HUDEP-2 (cell line): ENCODE measurements around the gene GKN2.
A peak's percentile ranks its signal among the peaks of the same experiment; 100 is the strongest.
"Not testable (repeated sequence)": the region's sequence is repeated elsewhere in the genome, so short reads cannot be mapped to it uniquely, and the experiment has no call there.

Experiments used
- DNase-seq, 76 experiments: peaks; one replicate each; lab custom pipeline; 2025; ENCODE audit not compliant: unreplicated experiment in 76 of 76; lab: John Stamatoyannopoulos, UW

Gene GKN2

DNA sequence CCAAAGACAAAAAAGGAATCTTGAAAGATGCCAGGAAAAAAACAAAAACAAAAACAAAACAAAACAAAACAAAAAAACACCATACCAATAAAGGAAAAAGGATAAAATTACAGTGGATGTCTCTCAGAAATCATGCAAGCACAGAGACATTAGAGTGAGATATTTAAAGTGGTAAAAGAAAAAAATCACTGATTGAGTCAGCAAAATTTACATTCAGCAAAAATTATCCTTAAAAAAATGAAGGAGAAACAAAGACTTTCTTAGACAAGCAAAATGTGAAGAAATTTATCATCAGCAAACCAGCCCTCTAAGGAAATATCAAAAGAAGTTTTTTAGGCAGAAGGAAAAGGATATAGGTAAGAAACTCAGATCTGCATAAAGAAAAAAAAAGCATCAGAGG lies 11.6 kb upstream of the GKN2 start:
- no peak for DNase-seq

DNA sequence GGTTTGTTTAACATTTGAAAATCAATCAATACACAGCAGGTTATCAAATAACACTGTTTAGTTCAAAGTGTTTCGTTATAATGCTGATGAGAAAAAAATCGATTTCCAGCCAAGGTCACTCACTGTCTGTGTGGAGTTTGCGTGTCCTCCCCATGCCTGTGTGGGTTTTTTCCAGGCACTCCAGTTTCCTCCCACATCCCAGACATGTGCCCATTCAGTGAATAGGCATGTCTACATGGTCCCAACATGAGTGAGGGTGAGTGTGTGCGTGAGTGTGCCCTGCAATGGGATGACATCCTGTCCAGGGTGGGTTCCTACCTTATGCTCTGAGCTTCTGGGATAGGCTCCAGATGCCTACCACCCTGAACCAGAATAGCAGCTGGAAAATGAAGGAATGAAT lies 8.7 kb upstream of the GKN2 start:
- no peak for DNase-seq

DNA sequence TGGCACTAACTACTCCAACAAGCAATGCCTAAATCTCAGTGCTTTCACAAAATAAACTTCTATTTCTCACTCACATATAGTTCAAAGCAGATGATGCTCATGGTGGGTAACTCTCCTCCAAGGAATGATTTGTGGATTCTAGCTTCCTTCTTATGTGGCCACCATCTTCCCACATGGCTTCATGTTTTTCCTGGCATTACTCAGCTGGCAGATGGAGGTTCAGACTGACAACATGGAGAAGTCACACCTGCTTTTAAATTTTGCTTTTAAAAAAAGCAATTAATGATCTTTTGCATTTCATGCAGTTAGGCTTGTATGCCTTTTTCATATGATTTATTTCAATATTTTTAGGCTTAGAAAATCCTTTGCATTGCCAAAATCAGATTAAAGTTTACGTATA lies 6.3 kb upstream of the GKN2 start:
- no peak for DNase-seq

DNA sequence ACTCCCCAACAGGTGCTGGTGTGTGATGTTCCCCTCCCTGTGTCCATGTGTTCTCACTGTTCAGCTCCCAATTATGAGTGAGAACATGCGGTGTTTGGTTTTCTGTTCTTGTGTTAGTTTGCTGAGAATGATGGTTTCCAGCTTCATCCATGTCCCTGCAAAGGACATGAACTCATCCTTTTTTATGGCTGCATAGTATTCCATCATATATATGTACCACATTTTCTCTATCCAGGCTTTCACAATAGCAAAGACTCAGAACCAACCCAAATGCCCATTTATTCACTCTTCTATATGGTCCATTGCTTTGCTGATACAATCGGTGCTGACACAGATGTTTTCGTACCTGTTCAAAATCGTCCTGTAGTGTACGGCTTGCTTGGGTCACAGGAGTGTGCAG lies 2.7 kb upstream of the GKN2 start:
- not testable (repeated sequence) for DNase-seq

GRCh38 chr2:68951899-68952298 lies 794 bp downstream of the GKN2 start:
- no peak for DNase-seq

GRCh38 chr2:68948710-68949109 lies 4.0 kb downstream of the GKN2 start:
- DNase-seq: no peak

GRCh38 chr2:68946117-68946516 lies 6.6 kb downstream of the GKN2 start:
- DNase-seq: no peak

GRCh38 chr2:68943581-68944568 lies 8.8 kb downstream of the GKN2 start:
- peak in 34 of 76 experiments; percentile 2 to 63 (median 21) for DNase-seq

GRCh38 chr2:68942827-68943226 lies 9.9 kb downstream of the GKN2 start:
- DNase-seq: no peak

DNA sequence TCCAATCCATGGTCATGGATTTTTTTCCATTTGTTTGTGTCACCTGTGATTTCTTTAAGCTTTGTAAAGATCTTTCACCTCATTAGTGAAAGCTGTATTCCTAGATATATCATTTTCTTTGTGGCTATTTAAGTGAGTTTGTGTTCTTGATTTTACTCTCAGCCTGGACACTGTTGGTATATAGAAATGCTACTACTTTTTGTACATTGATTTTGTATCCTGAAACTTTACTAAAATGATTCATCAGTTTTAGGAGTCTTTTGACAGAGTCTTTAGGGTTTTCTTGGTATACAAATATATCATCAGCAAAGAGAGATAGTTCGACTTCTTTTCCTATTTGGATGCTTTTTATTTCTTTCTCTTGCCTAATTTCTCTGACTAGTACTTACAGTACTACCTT lies 12.3 kb downstream of the GKN2 start:
- no peak for DNase-seq

DNA sequence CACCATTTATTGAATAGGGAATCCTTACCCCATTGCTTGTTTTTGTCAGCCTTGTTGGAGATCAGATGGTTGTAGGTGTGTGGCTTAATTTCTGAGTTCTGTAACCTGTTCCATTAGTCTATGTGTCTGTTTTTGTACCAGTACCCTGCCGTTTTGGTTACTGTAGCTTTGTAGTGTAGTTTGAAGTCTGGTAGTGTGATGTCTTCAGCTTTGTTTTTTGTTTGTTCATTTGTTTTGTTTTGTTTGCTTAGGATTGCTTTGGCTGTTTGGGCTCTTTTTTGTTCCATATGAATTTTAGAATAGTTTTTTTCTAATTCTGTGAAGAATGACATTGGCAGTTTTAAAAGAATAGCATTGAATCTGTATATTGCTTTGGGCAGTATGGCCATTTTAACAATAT lies 12.7 kb downstream of the GKN2 start:
- DNase-seq: no peak

- DNase-seq: no peak
Observed at GRCh38 chr2:68938938-68939337, 13.8 kb downstream of the GKN2 start.

DNA sequence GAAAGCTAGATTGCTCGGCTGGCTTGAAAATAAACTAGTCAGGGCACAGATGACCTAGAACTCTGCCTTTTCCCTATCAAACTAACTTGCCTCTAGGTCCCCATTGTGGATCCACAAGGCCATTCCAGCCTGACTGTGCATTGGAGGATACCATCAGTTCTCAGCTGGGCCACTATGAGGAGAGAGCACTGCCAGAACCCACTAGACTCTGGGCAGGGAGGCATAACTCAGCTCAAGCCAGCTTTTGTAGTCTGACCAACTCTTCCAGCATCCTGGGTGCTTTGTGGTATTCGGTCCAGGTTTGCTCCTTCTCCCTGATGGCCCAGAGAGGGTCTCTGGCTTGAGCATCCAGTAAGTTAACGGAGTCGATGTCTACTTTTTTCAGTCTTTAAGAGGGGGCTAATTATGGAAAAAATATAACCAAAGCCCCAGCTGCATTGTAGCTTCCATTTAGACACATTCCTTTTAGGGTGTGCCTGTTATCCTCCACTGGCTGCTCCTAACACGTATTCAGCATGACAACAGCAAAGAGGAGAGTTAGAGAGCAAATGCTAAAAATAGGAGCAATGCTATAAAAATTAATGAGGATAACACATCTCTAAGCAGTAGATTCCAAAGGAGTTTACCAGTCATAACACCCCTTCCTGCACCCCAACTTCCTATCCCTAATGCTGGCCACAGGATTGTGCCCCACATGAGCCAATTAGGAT lies 15.2 kb downstream of the GKN2 start:
- DNase-seq: no peak

- no peak for DNase-seq
Observed at GRCh38 chr2:68936889-68937288, 15.8 kb downstream of the GKN2 start.

- DNase-seq: no peak
Observed at GRCh38 chr2:68936427-68936826, 16.3 kb downstream of the GKN2 start.

GRCh38 chr2:68935471-68935870 lies 17.2 kb downstream of the GKN2 start:
- no peak for DNase-seq

DNA sequence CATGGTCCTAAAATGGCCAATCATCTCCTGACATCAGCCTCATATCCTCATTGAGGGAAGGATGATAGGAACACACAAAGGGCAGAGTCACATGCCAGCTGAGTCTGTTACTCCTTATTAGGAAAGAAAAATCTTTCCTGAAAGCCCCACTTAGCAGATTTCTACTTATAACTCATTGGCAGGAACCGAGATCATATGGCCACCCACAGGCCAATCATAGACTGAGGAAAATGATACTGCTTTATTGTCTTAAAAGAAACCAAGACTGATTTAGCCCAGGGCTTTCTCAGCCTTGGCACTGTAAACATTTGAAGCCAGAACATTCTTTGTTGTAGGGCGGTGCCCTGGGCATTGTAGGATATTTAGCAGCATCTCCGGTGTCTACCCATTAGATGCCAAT lies 18.7 kb downstream of the GKN2 start:
- DNase-seq: no peak

GRCh38 chr2:68932402-68932801 lies 20.3 kb downstream of the GKN2 start:
- DNase-seq: no peak

DNA sequence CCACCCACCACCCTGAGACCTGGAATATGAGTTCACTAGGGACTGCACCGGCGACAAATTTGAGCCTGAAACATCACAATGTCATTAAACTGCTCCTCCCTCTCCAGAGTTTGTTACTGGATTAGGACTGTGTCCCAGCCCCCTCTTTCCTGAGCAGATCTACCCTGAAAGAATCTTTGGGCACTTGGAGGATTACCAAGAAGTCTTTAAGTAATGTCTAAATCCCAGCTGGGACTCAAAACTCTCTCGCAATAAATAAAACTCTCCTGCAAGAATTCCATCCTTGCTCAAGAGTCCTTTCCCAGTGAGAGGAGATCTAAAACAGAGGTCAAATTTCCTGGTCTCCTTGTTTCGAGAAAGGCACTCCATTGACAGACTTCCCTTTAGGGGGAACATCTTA lies 20.9 kb downstream of the GKN2 start:
- DNase-seq: no peak

DNA sequence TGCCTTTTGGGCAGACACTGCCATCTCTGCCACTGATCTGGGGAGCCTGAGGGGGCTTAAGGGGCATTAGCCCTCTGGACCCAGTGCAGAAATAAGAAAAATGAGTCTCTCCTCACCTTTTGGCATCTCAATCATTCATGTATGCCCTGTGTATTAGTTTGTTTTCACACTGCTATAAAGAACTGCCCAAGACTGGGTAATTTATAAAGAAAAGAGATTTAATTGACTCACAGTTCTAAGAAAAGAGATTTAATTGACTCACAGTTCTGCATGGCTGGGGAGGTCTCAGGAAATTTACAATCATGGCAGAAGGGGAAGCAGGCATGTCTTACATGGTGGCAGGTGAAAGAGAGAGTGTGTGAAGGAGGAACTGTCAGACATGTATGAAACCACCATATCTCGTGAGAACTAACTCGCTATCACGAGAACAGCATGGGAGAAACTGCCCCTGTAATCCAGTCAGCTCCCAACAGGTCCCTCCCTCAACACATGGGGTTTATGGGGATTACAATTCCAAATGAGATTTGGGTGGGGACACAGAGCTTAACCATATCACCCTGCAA lies 21.5 kb downstream of the GKN2 start:
- no peak for DNase-seq

- DNase-seq: no peak
Observed at GRCh38 chr2:68926796-68927195, 25.9 kb downstream of the GKN2 start.
